Endothelial cell (in vitro differentiated cells): Measurements from ENCODE around the gene CACNA1H. TPM values are rescaled to one million over a fixed set of nuclear protein-coding genes. Genes with fewer than 3 reads are reported as not detected.

Source experiments
- DNase-seq: peaks from one replicate; pipeline ENCODE4 v3.0.0; 2021; ENCODE audit warnings: low spot score
- H3K27ac Mint-ChIP-seq: one replicate; pipeline ENCODE4 v1.8.0; 2021; ENCODE audit warnings: mixed read lengths, inconsistent platforms; ENCODE audit not compliant: unreplicated experiment
- H3K27me3 Mint-ChIP-seq: one replicate; pipeline ENCODE4 v1.8.0; 2021; ENCODE audit warnings: mild to moderate bottlenecking, moderate library complexity, mixed read lengths, inconsistent platforms; ENCODE audit not compliant: unreplicated experiment
- H3K36me3 Mint-ChIP-seq: one replicate; pipeline ENCODE4 v1.8.0; 2021; ENCODE audit warnings: mild to moderate bottlenecking, low read depth, mixed read lengths, inconsistent platforms; ENCODE audit not compliant: unreplicated experiment
- H3K4me1 Mint-ChIP-seq: one replicate; pipeline ENCODE4 v1.8.0; 2021; ENCODE audit warnings: mild to moderate bottlenecking, mixed read lengths, inconsistent platforms; ENCODE audit not compliant: unreplicated experiment
- H3K4me3 Mint-ChIP-seq: one replicate; pipeline ENCODE4 v1.8.0; 2021; ENCODE audit warnings: mild to moderate bottlenecking, mixed read lengths, inconsistent platforms; ENCODE audit not compliant: unreplicated experiment
- H3K9me3 Mint-ChIP-seq: one replicate; pipeline ENCODE4 v1.8.0; 2021; ENCODE audit warnings: mixed read lengths, inconsistent platforms; ENCODE audit not compliant: unreplicated experiment
- total RNA-seq: library from RNA; stranded (reverse); fragmentation: NEBNext Ultra II Directional; extraction: Animal tissue kit (Norgen Biotek cat#: 25700); gene quantifications from one replicate; pipeline ENCODE4 v1.2.1, GENCODE V29; 2021; ENCODE audit not compliant: unreplicated experiment
- TF ChIP-seq, protein P1 (sequence below): fragments of 200-600 bp; sonication (generic); IDR thresholded peaks from one replicate; pipeline ENCODE4 v1.5.0; 2021; ENCODE audit warnings: antibody characterized with exemption; ENCODE audit not compliant: unreplicated experiment

CACNA1H gene
- total RNA-seq, 1 donor from 2014 or later, result 3.4 TPM

DNA sequence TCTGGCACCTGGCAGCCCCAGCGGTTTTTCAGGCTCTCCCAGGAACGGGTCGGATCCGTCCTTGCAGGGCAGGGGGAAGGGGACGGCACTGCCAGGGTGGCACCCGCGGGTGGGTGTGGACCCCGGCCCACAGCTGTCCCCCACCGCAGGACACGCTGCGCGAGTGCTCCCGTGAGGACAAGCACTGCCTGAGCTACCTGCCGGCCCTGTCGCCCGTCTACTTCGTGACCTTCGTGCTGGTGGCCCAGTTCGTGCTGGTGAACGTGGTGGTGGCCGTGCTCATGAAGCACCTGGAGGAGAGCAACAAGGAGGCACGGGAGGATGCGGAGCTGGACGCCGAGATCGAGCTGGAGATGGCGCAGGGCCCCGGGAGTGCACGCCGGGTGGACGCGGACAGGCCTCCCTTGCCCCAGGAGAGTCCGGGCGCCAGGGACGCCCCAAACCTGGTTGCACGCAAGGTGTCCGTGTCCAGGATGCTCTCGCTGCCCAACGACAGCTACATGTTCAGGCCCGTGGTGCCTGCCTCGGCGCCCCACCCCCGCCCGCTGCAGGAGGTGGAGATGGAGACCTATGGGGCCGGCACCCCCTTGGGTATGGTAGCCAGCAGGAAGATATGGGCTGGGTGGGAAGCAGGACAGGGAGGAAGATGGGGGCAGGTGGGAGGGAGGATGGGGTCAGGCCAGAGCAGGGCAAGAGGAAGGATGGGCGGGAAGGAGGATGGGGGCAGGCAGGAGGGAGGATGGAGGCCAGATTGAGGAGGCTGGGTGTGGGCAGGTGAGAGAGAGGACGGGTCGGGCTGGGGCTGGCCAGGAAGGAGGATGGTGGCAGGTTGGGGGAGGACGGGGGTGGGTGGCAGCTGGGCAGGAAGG lies 65.4 kb downstream of the CACNA1H start:
- no peaks in the 10 kb centered on the region for H3K27me3 Mint-ChIP-seq
- DNase-seq, result no peak
- H3K9me3 Mint-ChIP-seq, result no peaks in the 10 kb centered on the region
- no peak overlapping the region for H3K27ac Mint-ChIP-seq
- TF ChIP-seq, protein P1, sequence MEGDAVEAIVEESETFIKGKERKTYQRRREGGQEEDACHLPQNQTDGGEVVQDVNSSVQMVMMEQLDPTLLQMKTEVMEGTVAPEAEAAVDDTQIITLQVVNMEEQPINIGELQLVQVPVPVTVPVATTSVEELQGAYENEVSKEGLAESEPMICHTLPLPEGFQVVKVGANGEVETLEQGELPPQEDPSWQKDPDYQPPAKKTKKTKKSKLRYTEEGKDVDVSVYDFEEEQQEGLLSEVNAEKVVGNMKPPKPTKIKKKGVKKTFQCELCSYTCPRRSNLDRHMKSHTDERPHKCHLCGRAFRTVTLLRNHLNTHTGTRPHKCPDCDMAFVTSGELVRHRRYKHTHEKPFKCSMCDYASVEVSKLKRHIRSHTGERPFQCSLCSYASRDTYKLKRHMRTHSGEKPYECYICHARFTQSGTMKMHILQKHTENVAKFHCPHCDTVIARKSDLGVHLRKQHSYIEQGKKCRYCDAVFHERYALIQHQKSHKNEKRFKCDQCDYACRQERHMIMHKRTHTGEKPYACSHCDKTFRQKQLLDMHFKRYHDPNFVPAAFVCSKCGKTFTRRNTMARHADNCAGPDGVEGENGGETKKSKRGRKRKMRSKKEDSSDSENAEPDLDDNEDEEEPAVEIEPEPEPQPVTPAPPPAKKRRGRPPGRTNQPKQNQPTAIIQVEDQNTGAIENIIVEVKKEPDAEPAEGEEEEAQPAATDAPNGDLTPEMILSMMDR, result no peak
- no peaks in the 10 kb centered on the region for H3K4me1 Mint-ChIP-seq
- H3K4me3 Mint-ChIP-seq, result no peak overlapping the region
- no peaks in the 10 kb centered on the region for H3K36me3 Mint-ChIP-seq

DNA sequence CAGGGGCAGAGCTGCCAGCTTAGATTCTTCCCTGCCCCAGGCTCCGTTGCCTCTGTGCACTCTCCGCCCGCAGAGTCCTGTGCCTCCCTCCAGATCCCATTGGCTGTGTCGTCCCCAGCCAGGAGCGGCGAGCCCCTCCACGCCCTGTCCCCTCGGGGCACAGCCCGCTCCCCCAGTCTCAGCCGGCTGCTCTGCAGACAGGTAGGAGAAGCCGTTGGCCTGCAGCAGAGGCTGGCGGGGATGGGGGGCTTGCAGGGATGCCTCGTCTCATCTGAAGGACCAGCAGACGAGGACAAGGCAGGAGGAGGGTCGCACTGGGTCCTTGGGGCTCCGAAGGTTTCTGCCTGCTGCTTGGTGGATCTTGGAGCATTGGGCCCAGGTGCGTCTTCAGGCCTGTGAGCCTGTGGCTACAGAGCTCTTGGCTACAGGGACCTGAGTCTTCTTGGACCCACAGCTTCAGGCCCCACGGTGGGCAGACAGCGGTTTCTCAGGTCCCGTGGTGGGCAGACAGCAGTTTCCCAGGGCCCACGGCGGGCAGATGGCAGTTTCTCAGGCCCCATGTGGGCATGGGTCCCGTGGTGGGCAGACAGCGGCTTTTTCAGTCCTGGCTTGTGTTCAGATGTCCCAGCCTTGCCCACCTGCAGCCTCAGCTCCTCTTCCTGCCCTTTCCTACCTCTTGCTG lies 66.2 kb downstream of the CACNA1H start:
- H3K4me1 Mint-ChIP-seq, result no peaks in the 10 kb centered on the region
- H3K36me3 Mint-ChIP-seq, result no peaks in the 10 kb centered on the region
- TF ChIP-seq, protein P1, result no peak
- no peak overlapping the region for H3K4me3 Mint-ChIP-seq
- DNase-seq, result no peak
- peaks cover 3% of the 10 kb centered on the region for H3K27me3 Mint-ChIP-seq
- no peak overlapping the region for H3K27ac Mint-ChIP-seq
- H3K9me3 Mint-ChIP-seq, result no peaks in the 10 kb centered on the region

DNA sequence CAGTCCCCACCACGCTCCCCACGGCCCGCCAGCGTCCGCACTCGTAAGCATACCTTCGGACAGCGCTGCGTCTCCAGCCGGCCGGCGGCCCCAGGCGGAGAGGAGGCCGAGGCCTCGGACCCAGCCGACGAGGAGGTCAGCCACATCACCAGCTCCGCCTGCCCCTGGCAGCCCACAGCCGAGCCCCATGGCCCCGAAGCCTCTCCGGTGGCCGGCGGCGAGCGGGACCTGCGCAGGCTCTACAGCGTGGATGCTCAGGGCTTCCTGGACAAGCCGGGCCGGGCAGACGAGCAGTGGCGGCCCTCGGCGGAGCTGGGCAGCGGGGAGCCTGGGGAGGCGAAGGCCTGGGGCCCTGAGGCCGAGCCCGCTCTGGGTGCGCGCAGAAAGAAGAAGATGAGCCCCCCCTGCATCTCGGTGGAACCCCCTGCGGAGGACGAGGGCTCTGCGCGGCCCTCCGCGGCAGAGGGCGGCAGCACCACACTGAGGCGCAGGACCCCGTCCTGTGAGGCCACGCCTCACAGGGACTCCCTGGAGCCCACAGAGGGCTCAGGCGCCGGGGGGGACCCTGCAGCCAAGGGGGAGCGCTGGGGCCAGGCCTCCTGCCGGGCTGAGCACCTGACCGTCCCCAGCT lies 67.3 kb downstream of the CACNA1H start:
- TF ChIP-seq, protein P1, result no peak
- Mint-ChIP-seq H3K4me1 (no peaks in the 10 kb centered on the region), H3K27me3 (peaks cover 3% of the 10 kb centered on the region), H3K4me3 (no peak overlapping the region), H3K9me3 (no peaks in the 10 kb centered on the region), H3K27ac (no peak overlapping the region), H3K36me3 (no peaks in the 10 kb centered on the region)
- DNase-seq, result no peak

DNA sequence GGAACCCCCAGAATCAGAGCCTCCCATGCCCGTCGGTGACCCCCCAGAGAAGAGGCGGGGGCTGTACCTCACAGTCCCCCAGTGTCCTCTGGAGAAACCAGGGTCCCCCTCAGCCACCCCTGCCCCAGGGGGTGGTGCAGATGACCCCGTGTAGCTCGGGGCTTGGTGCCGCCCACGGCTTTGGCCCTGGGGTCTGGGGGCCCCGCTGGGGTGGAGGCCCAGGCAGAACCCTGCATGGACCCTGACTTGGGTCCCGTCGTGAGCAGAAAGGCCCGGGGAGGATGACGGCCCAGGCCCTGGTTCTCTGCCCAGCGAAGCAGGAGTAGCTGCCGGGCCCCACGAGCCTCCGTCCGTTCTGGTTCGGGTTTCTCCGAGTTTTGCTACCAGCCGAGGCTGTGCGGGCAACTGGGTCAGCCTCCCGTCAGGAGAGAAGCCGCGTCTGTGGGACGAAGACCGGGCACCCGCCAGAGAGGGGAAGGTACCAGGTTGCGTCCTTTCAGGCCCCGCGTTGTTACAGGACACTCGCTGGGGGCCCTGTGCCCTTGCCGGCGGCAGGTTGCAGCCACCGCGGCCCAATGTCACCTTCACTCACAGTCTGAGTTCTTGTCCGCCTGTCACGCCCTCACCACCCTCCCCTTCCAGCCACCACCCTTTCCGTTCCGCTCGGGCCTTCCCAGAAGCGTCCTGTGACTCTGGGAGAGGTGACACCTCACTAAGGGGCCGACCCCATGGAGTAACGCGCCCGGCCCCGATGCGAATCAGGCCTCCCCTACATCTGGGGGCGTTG lies 68.1 kb downstream of the CACNA1H start:
- Mint-ChIP-seq H3K9me3 (no peaks in the 10 kb centered on the region), H3K27ac (no peak overlapping the region), H3K27me3 (peaks cover 7% of the 10 kb centered on the region), H3K4me3 (peak overlapping the region; percentile 38), H3K4me1 (no peaks in the 10 kb centered on the region), H3K36me3 (no peaks in the 10 kb centered on the region)
- DNase-seq, result no peak
- TF ChIP-seq, protein P1, result no peak
